ENCODE data around the gene LLGL2. TPM values are rescaled to one million over a fixed set of nuclear protein-coding genes. Genes with fewer than 3 reads are reported as not detected.
A peak's percentile ranks its signal among the peaks of the same experiment; 100 is the strongest.

The LLGL2 gene
- total RNA-seq, 2 donors from 2014 or later: 4.1 to 8.5 TPM

DNA sequence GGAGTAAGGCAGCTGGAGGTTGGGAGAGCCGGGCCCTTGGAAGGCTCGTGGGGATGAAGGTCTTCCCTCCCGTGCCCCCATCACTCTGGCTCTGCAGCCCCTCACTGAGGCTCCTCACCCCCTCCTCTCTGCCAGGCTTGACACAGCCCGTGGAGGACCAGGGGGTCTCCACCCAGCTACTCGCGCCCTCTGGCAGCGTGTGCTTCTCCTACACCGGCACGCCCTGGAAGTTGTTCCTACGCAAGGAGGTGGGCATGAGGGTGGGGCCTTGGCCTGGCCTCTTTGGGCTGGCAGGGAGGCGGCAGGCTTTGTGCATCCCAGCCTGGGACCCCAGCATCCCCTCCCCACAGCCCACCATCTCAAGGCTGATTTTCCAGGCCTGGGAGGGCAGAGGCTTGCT is 92.2 kb downstream of the LLGL2 start:
- H3K36me3 ChIP-seq: peaks cover 72% of the 10 kb centered on the region
- no peak for DNase-seq (ENCODE audit: low spot score)
- no peaks in the 10 kb centered on the region for H3K9me3 ChIP-seq
- H3K4me3 ChIP-seq: no peak overlapping the region
- H3K4me1 ChIP-seq: no peaks in the 10 kb centered on the region
- H3K27me3 ChIP-seq: no peaks in the 10 kb centered on the region
- H3K27ac ChIP-seq: no peak overlapping the region
- TF ChIP-seq, protein P1, sequence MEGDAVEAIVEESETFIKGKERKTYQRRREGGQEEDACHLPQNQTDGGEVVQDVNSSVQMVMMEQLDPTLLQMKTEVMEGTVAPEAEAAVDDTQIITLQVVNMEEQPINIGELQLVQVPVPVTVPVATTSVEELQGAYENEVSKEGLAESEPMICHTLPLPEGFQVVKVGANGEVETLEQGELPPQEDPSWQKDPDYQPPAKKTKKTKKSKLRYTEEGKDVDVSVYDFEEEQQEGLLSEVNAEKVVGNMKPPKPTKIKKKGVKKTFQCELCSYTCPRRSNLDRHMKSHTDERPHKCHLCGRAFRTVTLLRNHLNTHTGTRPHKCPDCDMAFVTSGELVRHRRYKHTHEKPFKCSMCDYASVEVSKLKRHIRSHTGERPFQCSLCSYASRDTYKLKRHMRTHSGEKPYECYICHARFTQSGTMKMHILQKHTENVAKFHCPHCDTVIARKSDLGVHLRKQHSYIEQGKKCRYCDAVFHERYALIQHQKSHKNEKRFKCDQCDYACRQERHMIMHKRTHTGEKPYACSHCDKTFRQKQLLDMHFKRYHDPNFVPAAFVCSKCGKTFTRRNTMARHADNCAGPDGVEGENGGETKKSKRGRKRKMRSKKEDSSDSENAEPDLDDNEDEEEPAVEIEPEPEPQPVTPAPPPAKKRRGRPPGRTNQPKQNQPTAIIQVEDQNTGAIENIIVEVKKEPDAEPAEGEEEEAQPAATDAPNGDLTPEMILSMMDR (IDR thresholded peaks at IDR 0.05): no peak

DNA sequence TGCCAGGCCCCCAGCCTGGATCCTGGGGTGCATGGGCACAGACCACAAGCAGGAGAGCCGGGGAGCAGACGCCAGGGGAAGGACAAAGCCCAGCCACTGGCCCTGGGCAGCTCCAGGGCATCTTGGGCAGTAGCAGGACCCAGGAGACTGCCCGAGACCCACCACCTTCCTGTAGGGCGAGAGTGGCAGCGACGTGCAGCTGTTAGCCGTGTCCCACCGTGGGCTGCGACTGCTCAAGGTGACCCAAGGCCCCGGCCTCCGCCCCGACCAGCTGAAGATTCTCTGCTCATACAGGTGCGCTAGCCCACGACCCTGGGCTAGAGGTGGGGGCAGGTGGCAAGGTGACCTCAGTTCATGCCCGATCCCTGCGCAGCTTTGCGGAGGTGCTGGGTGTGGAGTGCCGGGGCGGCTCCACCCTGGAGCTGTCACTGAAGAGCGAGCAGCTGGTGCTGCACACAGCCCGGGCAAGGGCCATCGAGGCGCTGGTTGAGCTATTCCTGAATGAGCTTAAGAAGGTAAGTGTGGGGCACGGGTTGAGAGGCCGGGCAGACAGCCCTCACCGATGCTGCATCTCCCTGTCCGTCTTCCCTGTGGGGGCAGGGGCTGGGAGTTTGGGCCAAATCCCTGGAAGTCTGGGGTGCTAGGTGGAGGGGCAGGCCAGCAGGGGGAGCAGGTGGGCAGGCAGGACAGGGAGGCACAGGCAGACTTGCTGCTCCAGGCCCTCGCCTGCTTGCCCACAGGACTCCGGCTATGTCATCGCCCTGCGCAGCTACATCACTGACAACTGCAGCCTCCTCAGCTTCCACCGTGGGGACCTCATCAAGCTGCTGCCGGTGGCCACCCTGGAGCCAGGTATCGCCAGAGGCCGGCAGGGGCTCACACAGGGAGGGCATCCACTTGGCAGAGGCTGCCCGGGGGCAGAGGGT is 94.3 kb downstream of the LLGL2 start:
- Histone ChIP-seq H3K27me3 (no peaks in the 10 kb centered on the region), H3K27ac (no peak overlapping the region), H3K4me3 (no peak overlapping the region), H3K9me3 (no peaks in the 10 kb centered on the region), H3K36me3 (peaks cover 59% of the 10 kb centered on the region), H3K4me1 (no peaks in the 10 kb centered on the region)
- no peak for DNase-seq (ENCODE audit: low spot score)
- TF ChIP-seq, protein P1 (IDR thresholded peaks at IDR 0.05): peak in 1 of 2 donors; percentile 40

DNA sequence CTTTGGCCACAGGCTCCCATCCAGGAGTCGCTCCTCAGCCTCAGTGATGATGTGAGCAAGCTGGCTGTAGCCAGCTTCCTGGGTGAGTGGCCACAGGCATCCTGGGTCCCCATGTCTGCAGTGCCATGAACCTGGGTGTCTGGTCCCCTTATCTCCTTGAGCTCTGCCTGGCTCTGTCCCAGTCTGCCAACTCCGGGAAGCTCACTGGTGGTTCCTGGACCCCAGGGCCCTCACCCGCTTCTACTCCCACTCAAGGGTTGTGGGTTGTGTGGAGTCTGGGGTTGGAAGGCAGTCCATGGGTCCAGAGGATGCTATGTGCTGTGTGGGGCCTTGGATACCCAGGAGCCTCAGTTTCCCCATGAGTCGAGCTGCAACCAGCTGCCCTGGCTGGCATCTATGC is 96.0 kb downstream of the LLGL2 start:
- Histone ChIP-seq H3K27ac (no peak overlapping the region), H3K27me3 (no peaks in the 10 kb centered on the region), H3K36me3 (peaks cover 54% of the 10 kb centered on the region), H3K4me1 (no peaks in the 10 kb centered on the region), H3K9me3 (no peaks in the 10 kb centered on the region), H3K4me3 (no peak overlapping the region)
- TF ChIP-seq, protein P1 (IDR thresholded peaks at IDR 0.05): no peak
- no peak for DNase-seq (ENCODE audit: low spot score)

DNA sequence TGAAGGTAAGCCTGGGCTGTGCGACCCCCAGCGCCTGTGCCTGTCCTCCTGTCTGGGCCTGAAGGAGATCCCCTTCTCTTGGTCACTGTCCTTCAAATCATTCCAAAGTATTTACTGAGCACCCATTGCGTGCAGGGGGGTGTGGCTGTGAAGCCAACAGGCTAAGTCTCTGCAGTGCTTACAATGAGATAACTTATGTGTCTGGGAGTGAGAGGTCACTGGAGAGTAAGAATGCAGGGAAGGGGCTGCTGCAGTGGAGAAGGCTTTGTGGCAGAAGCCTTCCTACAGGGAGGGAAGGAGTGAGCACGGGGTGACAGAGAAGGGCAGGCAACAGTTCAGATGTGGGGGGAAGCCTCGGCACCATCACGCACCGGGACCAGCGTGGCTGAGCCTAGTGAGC is 96.6 kb downstream of the LLGL2 start:
- Histone ChIP-seq H3K27ac (no peak overlapping the region), H3K4me1 (no peaks in the 10 kb centered on the region), H3K9me3 (no peaks in the 10 kb centered on the region), H3K27me3 (no peaks in the 10 kb centered on the region), H3K36me3 (peaks cover 58% of the 10 kb centered on the region), H3K4me3 (no peak overlapping the region)
- DNase-seq (ENCODE audit: low spot score): no peak
- TF ChIP-seq, protein P1 (IDR thresholded peaks at IDR 0.05): no peak

DNA sequence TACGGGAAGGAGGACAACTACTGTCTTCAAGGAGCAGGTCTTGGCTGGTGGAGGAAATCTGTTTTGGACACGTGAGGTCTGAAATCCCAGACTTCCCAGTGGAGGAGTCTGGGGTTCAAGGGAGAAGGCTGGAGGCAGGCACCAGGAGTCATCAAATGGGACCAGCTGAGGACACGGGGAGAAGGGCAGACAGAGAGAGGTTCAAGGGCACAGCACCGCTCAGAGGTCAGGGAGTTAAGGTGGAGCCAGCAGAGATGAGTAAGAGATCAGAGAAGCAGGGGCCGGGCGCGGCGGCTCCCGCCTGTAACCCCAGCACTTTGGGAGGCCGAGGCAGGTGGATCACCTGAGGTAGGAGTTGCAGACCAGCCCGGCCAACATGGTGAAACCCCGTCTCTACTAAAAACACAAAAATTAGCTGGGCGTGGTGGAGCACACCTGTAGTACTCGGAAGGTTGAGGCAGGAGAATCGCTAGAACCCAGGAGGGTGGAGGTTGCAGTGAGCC is 97.3 kb downstream of the LLGL2 start:
- Histone ChIP-seq H3K4me1 (no peaks in the 10 kb centered on the region), H3K36me3 (peaks cover 60% of the 10 kb centered on the region), H3K27ac (no peak overlapping the region), H3K9me3 (no peaks in the 10 kb centered on the region), H3K27me3 (no peaks in the 10 kb centered on the region), H3K4me3 (no peak overlapping the region)
- DNase-seq (ENCODE audit: low spot score): no peak
- TF ChIP-seq, protein P1 (IDR thresholded peaks at IDR 0.05): no peak

All from right atrium auricular region (tissue), 2 donors.